Coronary artery (tissue), 2 donors: ENCODE results near the gene BHLHE23.
"Not testable (repeated sequence)": the region's sequence is repeated elsewhere in the genome, so short reads cannot be mapped to it uniquely, and the experiment has no call there.

Source experiments
- DNase-seq: peaks from one replicate; pipeline ENCODE4 v3.0.0-alpha.2; 2017; ENCODE audit warnings: low spot score
- H3K27ac ChIP-seq, 2 donors: fragments of 200-600 bp; sonication (generic); one replicate each; pipeline ENCODE4 v1.5.1; 2016 to 2019
- H3K4me3 ChIP-seq: fragments of 200-600 bp; sonication (generic); 2 replicates; pipeline ENCODE4 v1.5.1; 2016; ENCODE audit warnings: mild to moderate bottlenecking, moderate library complexity
- CTCF ChIP-seq: fragments of 200-600 bp; sonication (generic); IDR thresholded peaks from one replicate; pipeline ENCODE4 v1.5.1; 2019; ENCODE audit warnings: antibody characterized with exemption

Gene BHLHE23

GRCh38 chr20:62961799-62962198, 45.0 kb downstream of the BHLHE23 start:
- no peak overlapping the region for H3K27ac ChIP-seq

GRCh38 chr20:62961310-62961783, 45.4 kb downstream of the BHLHE23 start:
- H3K27ac ChIP-seq, result no peak overlapping the region
- no peak overlapping the region for H3K4me3 ChIP-seq
- no peak for DNase-seq
- TF ChIP-seq CTCF, result no peak

More at GRCh38 chr20:62961799-62962198, 45.0 kb downstream of the BHLHE23 start:
- DNase-seq, result no peak
- no peak overlapping the region for H3K4me3 ChIP-seq
- no peak for TF ChIP-seq CTCF

DNA sequence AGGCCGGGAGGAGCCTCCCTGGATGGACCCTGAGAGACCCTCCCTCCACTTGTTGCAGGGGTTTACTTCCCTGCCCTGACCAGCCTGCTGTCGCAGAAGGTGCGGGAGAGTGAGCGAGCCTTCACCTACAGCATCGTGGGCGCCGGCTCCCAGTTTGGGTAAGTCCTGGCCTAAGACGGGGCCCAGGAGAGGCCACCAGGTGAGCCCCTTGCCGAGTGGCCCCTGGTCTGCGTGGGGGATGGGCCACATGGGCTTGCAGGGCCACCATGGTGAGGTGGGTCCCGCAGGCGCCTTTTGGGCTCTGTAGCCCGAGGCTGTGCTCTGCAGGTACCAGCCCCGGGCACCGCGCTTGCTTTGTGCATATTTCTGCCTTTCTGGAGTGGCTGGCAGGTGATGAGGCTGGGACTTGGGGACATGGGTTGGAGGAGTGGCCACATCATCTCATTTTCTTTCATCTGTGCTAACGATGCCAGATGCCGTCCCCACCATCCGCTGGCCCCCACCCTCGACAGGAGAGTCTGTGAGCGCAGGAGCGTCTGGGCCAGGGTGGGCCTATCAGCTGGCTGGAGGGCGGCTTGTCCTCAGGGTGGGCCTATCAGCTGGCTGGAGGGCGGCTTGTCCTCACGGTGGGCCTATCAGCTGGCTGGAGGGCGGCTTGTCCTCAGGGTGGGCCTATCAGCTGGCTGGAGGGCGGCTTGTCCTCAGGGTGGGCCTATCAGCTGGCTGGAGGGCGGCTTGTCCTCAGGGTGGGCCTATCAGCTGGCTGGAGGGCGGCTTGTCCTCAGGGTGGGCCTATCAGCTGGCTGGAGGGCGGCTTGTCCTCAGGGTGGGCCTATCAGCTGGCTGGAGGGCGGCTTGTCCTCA, 46.1 kb downstream of the BHLHE23 start:
- DNase-seq, H3K4me3 ChIP-seq, H3K27ac ChIP-seq: not testable (repeated sequence)

- Histone ChIP-seq H3K4me3 (no peak overlapping the region), H3K27ac (no peak overlapping the region)
- DNase-seq, result no peak
- no peak for TF ChIP-seq CTCF
Measured at GRCh38 chr20:62959998-62960436, 46.7 kb downstream of the BHLHE23 start.

DNA sequence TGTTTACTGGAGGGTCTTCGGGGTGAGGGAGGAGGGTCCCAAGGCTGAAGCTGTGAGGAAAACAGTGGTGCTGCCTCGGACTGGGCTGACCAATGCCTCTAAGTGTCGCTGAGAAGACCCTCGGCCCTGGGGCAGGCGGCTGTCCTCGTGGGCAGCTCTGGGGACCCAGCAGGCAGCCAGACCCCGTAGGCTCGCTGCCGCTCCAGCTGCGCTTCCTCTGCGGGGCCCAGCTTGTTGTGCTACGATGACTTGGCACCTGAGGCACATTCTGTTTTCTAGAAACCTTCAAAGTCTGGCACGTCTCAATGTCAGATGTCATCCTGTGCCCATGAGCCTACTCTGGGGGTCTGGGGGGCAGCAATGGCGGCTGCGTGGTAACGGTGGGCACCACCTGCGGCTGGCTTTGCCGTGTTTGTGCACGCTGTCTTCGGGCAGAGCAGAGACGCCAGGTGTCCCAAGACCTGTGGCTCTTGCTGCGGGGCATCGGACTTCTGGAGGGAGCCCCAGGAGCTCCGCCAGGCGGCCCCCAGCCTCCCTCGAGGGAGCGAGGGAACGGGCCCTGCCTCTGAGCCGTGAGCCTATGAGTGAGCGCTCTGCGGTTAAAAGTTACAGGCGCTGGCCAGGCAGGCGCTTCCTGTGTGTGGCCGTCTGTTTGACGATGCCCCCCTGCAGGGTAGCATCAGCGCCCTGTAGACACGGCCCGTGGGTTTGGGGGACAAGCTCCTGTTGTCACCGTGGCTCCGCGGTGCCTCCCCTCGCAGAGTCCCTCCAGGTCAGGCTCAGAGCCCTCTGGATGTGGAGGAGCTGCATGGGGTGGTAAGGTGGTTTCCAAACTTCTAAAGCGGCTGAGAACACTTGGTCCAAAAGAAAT, 47.4 kb downstream of the BHLHE23 start:
- DNase-seq, result no peak
- no peak overlapping the region for H3K4me3 ChIP-seq
- no peak for TF ChIP-seq CTCF

GRCh38 chr20:62958388-62959100, 48.2 kb downstream of the BHLHE23 start:
- Histone ChIP-seq H3K4me3 (no peak overlapping the region), H3K27ac (no peak overlapping the region)
- no peak for DNase-seq
- TF ChIP-seq CTCF, result no peak

More for the DNA sequence above, 47.4 kb downstream of the BHLHE23 start:
- no peak overlapping the region for H3K27ac ChIP-seq
